NOMO-1 (cell line): ENCODE results near the gene PPIL3.
"Not testable (repeated sequence)": the region's sequence is repeated elsewhere in the genome, so short reads cannot be mapped to it uniquely, and the experiment has no call there.

Experiments used
- DNase-seq, 2 experiments: peaks; one replicate each; lab custom pipeline; 2025; ENCODE audit not compliant: unreplicated experiment in 2 of 2; lab: John Stamatoyannopoulos, UW

The PPIL3 gene

DNA sequence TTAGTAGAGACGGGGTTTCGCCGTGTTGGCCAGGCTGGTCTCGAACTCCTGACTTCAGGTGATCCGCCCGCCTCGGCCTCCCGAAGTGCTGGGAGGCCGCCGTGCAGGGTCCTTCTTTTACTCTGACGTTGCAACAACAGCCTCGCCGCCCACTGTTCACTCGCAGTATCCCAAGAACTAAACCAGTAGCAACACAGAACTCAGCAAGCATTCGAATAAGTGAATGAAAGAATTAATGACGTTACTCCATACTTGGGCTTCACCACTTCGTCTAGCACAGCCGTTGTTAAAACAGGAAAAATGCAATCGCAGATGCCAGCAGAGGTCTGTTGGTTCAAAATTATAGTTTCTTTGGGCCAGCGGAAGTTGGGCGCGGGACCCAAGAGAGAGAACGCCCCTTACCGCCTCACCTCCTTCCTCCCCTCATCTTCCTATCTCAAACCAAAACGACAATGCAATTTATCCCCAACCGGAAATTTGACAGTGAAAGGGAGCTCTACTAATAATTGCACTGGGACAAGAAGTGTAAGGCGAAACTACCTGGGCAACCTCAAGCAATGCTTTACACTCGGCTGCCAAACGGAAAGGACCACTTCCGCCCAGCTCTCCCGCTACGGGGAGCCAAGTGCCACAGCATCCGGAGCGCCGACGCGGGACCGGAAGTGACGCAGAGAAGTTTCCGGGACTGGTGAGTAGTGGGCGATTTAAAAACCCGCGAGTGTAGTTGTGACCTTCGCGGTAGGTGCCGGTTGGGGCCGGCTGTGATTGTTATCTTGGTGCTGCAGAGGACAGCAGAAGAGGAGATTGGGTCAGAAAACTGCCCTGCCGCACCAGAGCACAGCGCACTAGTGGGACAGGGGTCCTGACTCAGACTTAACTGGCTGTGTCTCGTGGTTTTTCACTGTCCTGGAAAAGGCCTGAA, at the start of gene PPIL3, which contains the start of gene NIF3L1:
Gene PPIL3 (minus strand): TSS at position 374 of the 922 bp plus-strand sequence. CDS start 1,462 bp downstream, outside the sequence.
Gene NIF3L1 (plus strand): TSS at position 668 of the 922 bp plus-strand sequence. CDS start 2,573 bp downstream, outside the sequence.
- peak; percentile 89 to 96 for DNase-seq

GRCh38 chr2:200930947-200931626, 42.2 kb upstream of the PPIL3 start:
- peak; percentile 19 to 75 for DNase-seq

GRCh38 chr2:200929334-200930249, 40.7 kb upstream of the PPIL3 start:
- DNase-seq: no peak

- no peak for DNase-seq
Observed at GRCh38 chr2:200922439-200922838, 33.6 kb upstream of the PPIL3 start.

DNA sequence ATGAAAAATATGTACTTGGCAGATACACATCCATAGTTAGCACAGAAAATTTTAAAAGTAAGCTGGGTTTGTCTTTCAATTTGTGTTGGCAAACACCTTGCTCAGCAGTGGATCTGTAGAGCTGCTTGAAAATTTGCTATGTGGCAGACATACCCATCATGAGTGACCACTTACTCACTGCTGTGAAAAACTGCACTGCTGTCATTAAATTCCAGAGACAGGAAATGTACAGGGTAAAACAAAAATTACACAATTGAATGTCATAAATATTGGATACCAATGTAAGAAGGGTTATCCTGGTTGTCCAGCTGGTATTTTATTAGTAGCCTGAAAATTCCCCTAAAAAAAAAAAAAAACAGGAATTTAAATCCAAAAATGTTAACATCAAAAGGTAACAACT, 24.8 kb upstream of the PPIL3 start:
- no peak for DNase-seq

DNA sequence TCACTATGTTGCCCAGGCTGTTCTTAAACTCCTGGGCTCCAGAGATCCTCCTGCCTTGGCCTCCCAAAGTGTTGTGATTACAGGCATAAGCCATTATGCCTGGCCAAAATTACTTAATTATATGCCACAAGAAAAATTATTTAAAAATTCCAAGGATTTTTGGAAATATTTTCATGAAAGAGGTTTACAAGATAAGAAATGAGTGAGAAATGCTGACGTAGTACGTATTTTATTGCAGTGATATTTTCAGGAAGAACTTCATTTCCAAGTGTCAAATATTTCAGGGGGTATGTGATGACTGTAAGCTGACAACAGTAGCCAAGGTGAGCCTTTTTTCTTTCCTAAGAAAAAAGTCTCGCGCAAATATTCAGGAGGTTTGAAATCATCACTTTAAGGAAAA, 21.1 kb upstream of the PPIL3 start:
- DNase-seq: no peak

DNA sequence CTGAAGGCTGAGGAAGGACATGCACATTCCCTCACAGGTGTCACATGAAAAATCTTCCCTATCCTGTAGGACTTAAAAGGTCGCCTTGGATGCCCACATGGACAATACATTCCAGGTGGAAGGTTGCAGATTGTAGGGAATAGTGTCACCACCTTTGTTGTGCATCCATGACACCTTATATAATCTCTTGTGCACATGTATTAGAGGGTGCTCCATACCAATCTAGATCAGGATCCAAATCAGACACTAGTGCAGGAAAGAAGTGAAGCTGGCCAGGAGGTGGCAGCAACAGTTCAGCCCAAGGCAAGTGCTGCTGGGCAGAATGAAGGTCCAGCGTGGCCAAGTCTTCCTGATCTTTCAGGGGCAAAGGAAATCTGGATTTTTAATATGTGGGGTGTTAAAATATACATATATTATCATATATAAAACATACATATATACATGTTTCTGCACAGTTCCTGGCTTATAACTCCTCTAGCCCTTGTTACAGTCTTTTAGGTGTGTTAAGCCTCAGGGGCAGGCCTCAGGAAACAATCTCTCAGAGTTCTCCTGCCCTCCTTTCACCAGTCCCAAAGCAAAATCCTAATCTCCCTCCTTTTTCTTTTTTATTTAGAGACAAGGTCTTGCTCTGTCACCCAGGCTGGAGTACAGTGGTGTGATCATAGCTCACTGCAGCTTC, 16.9 kb upstream of the PPIL3 start:
- DNase-seq: peak; percentile 37 to 49

- DNase-seq: peak; percentile 63 to 87
Observed at GRCh38 chr2:200901459-200902072, 12.7 kb upstream of the PPIL3 start.

- DNase-seq: no peak
Observed at GRCh38 chr2:200899482-200899881, 10.6 kb upstream of the PPIL3 start.

DNA sequence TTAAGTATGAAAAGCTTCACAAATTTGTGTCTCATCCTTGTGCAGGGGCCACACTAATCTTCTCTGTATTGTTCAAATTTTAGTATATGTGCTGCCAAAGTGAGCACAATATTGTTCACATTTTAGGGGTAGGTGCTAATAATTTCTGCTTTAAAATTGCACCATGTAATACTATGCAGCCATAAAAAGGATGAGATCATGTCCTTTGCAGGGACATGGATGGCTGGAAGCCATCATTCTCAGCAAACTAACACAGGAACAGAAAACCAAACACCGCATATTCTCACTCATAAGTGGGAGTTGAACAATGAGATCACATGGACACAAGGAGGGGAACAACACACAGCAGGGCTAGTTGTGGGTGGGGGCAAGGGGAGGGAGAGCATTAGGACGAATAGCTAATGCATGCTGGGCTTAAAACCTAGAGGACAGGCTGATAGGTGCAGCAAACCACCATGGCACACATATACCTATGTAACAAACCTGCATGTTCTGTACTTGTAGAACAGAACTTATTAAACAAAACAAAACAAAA, 7.1 kb downstream of the PPIL3 start:
- not testable (repeated sequence) for DNase-seq

DNA sequence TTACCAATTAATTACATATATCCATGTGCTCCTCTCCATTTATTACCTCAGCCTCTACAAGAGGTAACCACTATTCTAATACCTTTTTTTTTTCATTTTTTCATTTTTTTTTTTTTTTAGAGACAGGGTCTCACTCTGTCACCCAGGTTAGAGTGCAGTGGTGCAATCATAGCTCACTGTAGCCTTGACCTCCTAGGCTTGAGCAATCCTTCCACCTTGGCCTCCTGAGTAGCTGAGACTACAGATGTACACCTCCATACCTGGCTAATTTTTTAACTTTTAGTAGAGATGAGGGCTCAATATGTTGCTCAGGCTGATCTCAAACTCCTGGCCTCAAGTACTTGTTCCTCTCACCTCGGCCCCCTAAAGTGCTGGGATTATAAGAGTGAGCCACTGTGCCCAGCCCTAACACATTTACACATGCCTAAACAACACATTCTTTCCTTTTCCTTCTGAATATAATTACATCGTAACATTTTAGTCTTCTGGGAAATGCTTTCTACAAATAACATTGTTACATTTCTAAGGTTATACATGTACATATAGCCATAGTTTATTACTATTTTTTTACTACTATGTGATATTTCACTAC, 10.5 kb downstream of the PPIL3 start:
- no peak for DNase-seq

DNA sequence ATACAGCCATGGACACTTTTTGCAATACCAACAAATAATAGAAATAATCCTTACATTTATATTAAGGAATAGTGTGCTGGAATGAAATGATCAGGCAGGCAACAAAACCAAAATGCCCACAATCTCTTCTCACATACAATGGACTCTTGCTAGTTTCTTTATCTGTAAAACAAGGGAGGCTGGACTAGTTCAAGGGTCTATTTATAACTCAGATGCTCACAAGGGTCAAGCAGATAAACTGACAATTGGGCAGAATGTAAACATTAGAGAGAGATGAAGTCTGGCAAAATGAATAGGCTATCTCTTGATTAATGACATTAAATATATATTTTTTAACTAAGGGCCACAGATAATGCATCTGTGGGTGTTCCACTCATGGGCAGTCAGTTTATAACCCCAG, 11.4 kb downstream of the PPIL3 start:
- no peak for DNase-seq

- no peak for DNase-seq
Observed at GRCh38 chr2:200873560-200873959, 15.3 kb downstream of the PPIL3 start.

- DNase-seq: peak in 1 of 2 experiments; percentile 40
Observed at GRCh38 chr2:200871151-200871550, 17.7 kb downstream of the PPIL3 start.

- DNase-seq: no peak
Observed at GRCh38 chr2:200869014-200869413, 19.9 kb downstream of the PPIL3 start.

DNA sequence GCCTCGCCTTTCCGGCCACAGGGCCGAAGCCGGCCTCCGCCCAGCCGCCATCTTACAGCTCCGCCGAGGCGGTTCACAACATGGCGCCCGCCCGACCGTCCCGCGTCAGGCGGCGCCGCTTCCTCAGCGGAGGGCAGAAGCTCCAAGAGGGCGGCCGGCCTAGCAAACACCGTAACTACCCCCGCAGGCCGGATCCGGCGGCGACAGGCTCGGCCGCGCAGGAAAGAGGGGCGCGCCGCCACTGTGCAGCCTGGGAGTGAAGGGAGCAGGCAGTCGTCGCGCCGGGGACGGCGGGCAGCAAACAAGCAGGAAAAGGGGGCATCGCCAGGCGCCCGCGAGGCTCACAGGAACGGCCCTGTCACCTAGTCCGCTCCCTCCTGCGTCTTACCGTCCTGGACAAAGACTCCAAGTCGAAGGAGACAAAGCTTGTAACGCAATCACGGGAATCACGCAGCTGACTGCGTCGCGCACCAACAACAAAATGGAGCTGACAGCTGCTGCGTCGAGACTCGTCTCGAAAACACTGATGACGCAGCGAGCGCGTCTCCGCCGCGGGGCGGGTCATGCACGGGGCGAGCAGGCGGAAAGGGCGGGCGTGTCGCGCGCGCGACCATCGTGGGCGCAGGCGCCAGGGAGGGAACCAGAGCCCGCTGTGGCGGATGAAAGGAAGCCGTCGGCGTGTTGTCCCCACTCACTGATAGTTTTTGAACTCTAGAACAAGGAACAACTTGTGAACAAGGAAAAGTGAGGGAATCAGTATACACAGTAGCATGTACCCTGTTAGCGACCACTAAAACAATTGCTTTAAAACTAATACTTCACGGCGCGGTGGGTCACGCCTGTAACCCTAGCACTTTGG, 24.5 kb downstream of the PPIL3 start, which contains the start of gene CLK1:
Gene CLK1 (minus strand): TSS at position 483 of the 859 bp plus-strand sequence. CDS start 2,796 bp downstream, outside the sequence.
- DNase-seq: peak; percentile 91

GRCh38 chr2:200863782-200864175, 25.1 kb downstream of the PPIL3 start:
- DNase-seq: peak in 1 of 2 experiments; percentile 56

DNA sequence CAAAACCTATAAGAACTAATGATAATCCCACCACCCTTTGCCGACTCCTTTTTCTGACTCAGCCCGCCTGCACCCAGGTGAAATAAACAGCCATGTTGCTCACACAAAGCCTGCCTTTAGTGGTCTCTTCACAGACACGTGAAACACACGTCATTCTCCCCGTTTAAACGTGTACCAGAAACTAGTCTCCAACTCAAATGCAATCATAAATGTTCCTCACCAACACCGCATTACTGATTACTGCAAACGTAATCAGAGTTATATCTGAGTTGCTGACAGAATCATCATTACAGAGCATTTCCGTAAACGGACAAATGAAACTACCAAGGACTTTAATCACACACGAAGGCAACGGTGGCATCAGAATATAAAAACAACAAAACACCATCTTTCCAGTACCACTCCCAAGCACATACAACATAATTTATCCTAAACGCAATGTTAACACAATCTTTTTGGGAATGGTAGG, 26.3 kb downstream of the PPIL3 start:
- DNase-seq: peak in 1 of 2 experiments; percentile 55
